ENCODE results near the gene SH3PXD2B. TPM values are rescaled to one million over a fixed set of nuclear protein-coding genes. Genes with fewer than 3 reads are reported as not detected.

Gene SH3PXD2B
- total RNA-seq, 1 experiment from 2014 or later, result 64.1 TPM

- peaks cover 8% of the 10 kb centered on the region for H3K27me3 Mint-ChIP-seq (ENCODE audit: low read depth)
Observed at GRCh38 chr5:172482156-172483020, 28.1 kb upstream of the SH3PXD2B start.

More at GRCh38 chr5:172482156-172483020, 28.1 kb upstream of the SH3PXD2B start:
- DNase-seq (ENCODE audit: low spot score) (no peak), ATAC-seq (no peak)
- POLR2A ChIA-PET, result no interaction called here
- H3K9me3 Mint-ChIP-seq, result peaks cover 7% of the 10 kb centered on the region; the same call in 1 of the 2 replicates
- no peak overlapping the region for H3K27ac Mint-ChIP-seq
- no peaks in the 10 kb centered on the region for H3K36me3 Mint-ChIP-seq
- no peak overlapping the region for H3K4me3 Mint-ChIP-seq
- H3K4me1 Mint-ChIP-seq, result peaks cover 5% of the 10 kb centered on the region; the same call in 1 of the 2 replicates
- CTCF ChIA-PET, result interaction anchor here (1.0 kb wide), 1 partner anchor 31 kb away, joined by 3 read pairs; no protein-coding TSS in a partner anchor
- no peak for TF ChIP-seq IRF1 (CRISPR knock-in tag; IDR thresholded peaks at IDR 0.05)
- no peak for TF ChIP-seq GTF2I (CRISPR knock-in tag; conservative IDR thresholded peaks at IDR 0.05)
- TF ChIP-seq CREM (CRISPR knock-in tag; IDR thresholded peaks at IDR 0.05), result no peak
- no peak for TF ChIP-seq ZBTB21 (CRISPR knock-in tag; IDR thresholded peaks at IDR 0.05; ENCODE audit: borderline replicate concordance)
- no peak for TF ChIP-seq ZNF138 (CRISPR knock-in tag; conservative IDR thresholded peaks at IDR 0.05)
- no peak for TF ChIP-seq ZNF396 (CRISPR knock-in tag; IDR thresholded peaks at IDR 0.05; ENCODE audit: borderline replicate concordance)
- no peak for TF ChIP-seq ZMAT4 (CRISPR knock-in tag; IDR thresholded peaks at IDR 0.05)
- no peak for TF ChIP-seq ATF2 (CRISPR knock-in tag; IDR thresholded peaks at IDR 0.05; ENCODE audit: borderline replicate concordance, low read depth)
- no peak for TF ChIP-seq JUN (CRISPR knock-in tag; IDR thresholded peaks at IDR 0.05)
- no peak for TF ChIP-seq ETV6 (CRISPR knock-in tag; IDR thresholded peaks at IDR 0.05)
- no peak for TF ChIP-seq KAT7 (CRISPR knock-in tag; IDR thresholded peaks at IDR 0.05; ENCODE audit: borderline replicate concordance)
- TF ChIP-seq ZNF219 (CRISPR knock-in tag; IDR thresholded peaks at IDR 0.05; ENCODE audit: borderline replicate concordance), result no peak
- no peak for TF ChIP-seq ESRRA (CRISPR knock-in tag; IDR thresholded peaks at IDR 0.05; ENCODE audit: borderline replicate concordance)
- TF ChIP-seq MYBL2 (CRISPR knock-in tag; IDR thresholded peaks at IDR 0.05), result no peak
- no peak for TF ChIP-seq CDX4 (CRISPR knock-in tag; IDR thresholded peaks at IDR 0.05; ENCODE audit: borderline replicate concordance)
- TF ChIP-seq CBFB (CRISPR knock-in tag; IDR thresholded peaks at IDR 0.05; ENCODE audit: low read depth), result no peak
- TF ChIP-seq ZBTB43 (CRISPR knock-in tag; IDR thresholded peaks at IDR 0.05), result no peak
- TF ChIP-seq AR (CRISPR knock-in tag; IDR thresholded peaks at IDR 0.05), result no peak
- TF ChIP-seq ATF1 (CRISPR knock-in tag; IDR thresholded peaks at IDR 0.05), result no peak
- no peak for TF ChIP-seq NFYB (CRISPR knock-in tag; conservative IDR thresholded peaks at IDR 0.05; ENCODE audit: low read depth)
